ENCODE data around the gene CPNE4. TPM values are rescaled to one million over a fixed set of nuclear protein-coding genes. Genes with fewer than 3 reads are reported as not detected.

The CPNE4 gene
- total RNA-seq, 1 donor from 2014 or later: 0.83 TPM

GRCh38 chr3:131485119-131485518 is 549.7 kb downstream of the CPNE4 start:
- ATAC-seq (no peak), DNase-seq (no peak)
- H3K9me3 ChIP-seq: no peaks in the 10 kb centered on the region
- TF ChIP-seq CTCF (IDR thresholded peaks at IDR 0.05): no peak
- H3K27ac ChIP-seq: no peak overlapping the region
- H3K4me3 ChIP-seq: no peak overlapping the region
- H3K36me3 ChIP-seq: peaks cover 73% of the 10 kb centered on the region
- H3K4me1 ChIP-seq: no peaks in the 10 kb centered on the region
- no peaks in the 10 kb centered on the region for H3K27me3 ChIP-seq (ENCODE audit: low read depth)
- intact Hi-C loops (cut with DNase I): no loop called here

GRCh38 chr3:131484496-131485111 is 550.2 kb downstream of the CPNE4 start:
- intact Hi-C loops (cut with DNase I): no loop called here
- Histone ChIP-seq H3K4me3 (no peak overlapping the region), H3K9me3 (no peaks in the 10 kb centered on the region), H3K4me1 (no peaks in the 10 kb centered on the region), H3K36me3 (peaks cover 71% of the 10 kb centered on the region), H3K27me3 (ENCODE audit: low read depth) (no peaks in the 10 kb centered on the region), H3K27ac (no peak overlapping the region)
- TF ChIP-seq CTCF (IDR thresholded peaks at IDR 0.05): no peak
- ATAC-seq (no peak), DNase-seq (no peak)

Small RNAs within 50 kb of the gene (microRNA-seq; reads per million reads assigned to microRNA genes)
- not detected for gene MIR5704 (ENCODE audit: borderline number of aligned reads)
